ENCODE data around the gene KIF1A. TPM values are rescaled to one million over a fixed set of nuclear protein-coding genes. Genes with fewer than 3 reads are reported as not detected.

The KIF1A gene
- total RNA-seq, 1 experiment from 2014 or later, result 279 TPM

DNA sequence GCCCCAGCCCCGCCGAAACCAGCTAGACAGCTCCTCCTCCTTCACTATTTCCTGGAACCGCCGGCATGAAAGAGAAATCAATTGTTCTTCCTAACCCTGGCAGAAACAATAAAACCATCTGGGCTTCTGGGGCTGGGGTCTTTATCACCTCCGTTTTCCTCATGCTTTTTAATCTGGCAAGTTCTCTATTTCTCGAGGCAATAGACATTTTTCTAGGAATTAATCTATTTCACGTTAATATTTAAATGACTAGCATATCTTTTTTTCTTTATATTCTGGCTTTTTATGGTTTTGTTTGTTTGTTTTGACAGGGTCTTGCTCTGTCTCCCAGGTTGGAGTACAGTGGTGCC lies 1.4 kb upstream of the KIF1A start:
- ATAC-seq (no peak), DNase-seq (ENCODE audit: low spot score) (no peak)
- Mint-ChIP-seq H3K27me3 (ENCODE audit: low read depth) (peaks cover 53% of the 10 kb centered on the region), H3K36me3 (no peaks in the 10 kb centered on the region), H3K27ac (no peak overlapping the region), H3K4me3 (peak overlapping the region; percentile 74), H3K4me1 (peaks cover 23% of the 10 kb centered on the region), H3K9me3 (peaks cover 7% of the 10 kb centered on the region)
- TF ChIP-seq, protein P1, sequence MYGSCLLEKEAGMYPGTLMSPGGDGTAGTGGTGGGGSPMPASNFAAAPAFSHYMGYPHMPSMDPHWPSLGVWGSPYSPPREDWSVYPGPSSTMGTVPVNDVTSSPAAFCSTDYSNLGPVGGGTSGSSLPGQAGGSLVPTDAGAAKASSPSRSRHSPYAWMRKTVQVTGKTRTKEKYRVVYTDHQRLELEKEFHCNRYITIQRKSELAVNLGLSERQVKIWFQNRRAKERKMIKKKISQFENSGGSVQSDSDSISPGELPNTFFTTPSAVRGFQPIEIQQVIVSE (CRISPR knock-in tag; IDR thresholded peaks at IDR 0.05; ENCODE audit: borderline replicate concordance), result no peak
- TF ChIP-seq AFF4 (CRISPR knock-in tag; IDR thresholded peaks at IDR 0.05; ENCODE audit: borderline replicate concordance) (no peak), NFYB (CRISPR knock-in tag; conservative IDR thresholded peaks at IDR 0.05; ENCODE audit: low read depth) (no peak), SP1 (CRISPR knock-in tag; conservative IDR thresholded peaks at IDR 0.05) (peak; percentile 7; the same call in 1 of the 2 replicates), TEAD1 (CRISPR knock-in tag; IDR thresholded peaks at IDR 0.05) (no peak), JAZF1 (CRISPR knock-in tag; IDR thresholded peaks at IDR 0.05) (no peak), PRRX2 (CRISPR knock-in tag; IDR thresholded peaks at IDR 0.05) (no peak)
- CTCF ChIA-PET, result interaction anchor here (0.9 to 2.4 kb wide), 2 partner anchors 11 to 19 kb away, joined by 3 to 13 read pairs; no protein-coding TSS in a partner anchor
- POLR2A ChIA-PET, result interaction anchor here (1.4 kb wide), 1 partner anchor 19 kb away, joined by 5 read pairs; no protein-coding TSS in a partner anchor

GRCh38 chr2:240820607-240821428 lies 799 bp upstream of the KIF1A start:
- DNase-seq (ENCODE audit: low spot score), result peak; percentile 73
- CTCF ChIA-PET, result interaction anchor here (0.9 to 2.4 kb wide), 5 partner anchors 11 to 94 kb away, joined by 3 to 13 read pairs (median 4); no protein-coding TSS in a partner anchor
- Mint-ChIP-seq H3K4me1 (peaks cover 27% of the 10 kb centered on the region), H3K27ac (no peak overlapping the region), H3K36me3 (peaks cover 5% of the 10 kb centered on the region; the same call in 1 of the 2 replicates), H3K9me3 (peaks cover 7% of the 10 kb centered on the region), H3K4me3 (peak overlapping the region; percentile 74), H3K27me3 (ENCODE audit: low read depth) (peaks cover 47% of the 10 kb centered on the region)
- POLR2A ChIA-PET, result interaction anchor here (0.8 to 1.4 kb wide), 6 partner anchors 8 to 494 kb away, joined by 3 to 6 read pairs (median 4); partner anchors contain the start of gene CAPN10
- peak; percentile 44 for ATAC-seq
- no peak for TF ChIP-seq TP53 (CRISPR knock-in tag; IDR thresholded peaks at IDR 0.05)
- TF ChIP-seq KAT7 (CRISPR knock-in tag; IDR thresholded peaks at IDR 0.05; ENCODE audit: borderline replicate concordance), result no peak
- peak; percentile 45; the same call in 1 of the 2 replicates for TF ChIP-seq ZNF423 (CRISPR knock-in tag; IDR thresholded peaks at IDR 0.05)
- TF ChIP-seq TEAD4 (CRISPR knock-in tag; IDR thresholded peaks at IDR 0.05), result no peak
- no peak for TF ChIP-seq NR1H2 (CRISPR knock-in tag; IDR thresholded peaks at IDR 0.05)
- peak; percentile 16; the same call in 1 of the 2 replicates for TF ChIP-seq ETV6 (CRISPR knock-in tag; IDR thresholded peaks at IDR 0.05)
- TF ChIP-seq, protein P2, sequence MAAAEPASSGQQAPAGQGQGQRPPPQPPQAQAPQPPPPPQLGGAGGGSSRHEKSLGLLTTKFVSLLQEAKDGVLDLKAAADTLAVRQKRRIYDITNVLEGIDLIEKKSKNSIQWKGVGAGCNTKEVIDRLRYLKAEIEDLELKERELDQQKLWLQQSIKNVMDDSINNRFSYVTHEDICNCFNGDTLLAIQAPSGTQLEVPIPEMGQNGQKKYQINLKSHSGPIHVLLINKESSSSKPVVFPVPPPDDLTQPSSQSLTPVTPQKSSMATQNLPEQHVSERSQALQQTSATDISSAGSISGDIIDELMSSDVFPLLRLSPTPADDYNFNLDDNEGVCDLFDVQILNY (CRISPR knock-in tag; IDR thresholded peaks at IDR 0.05), result no peak; the same call in 1 of the 2 replicates
- TF ChIP-seq JUN (CRISPR knock-in tag; IDR thresholded peaks at IDR 0.05), result no peak
- TF ChIP-seq ZNF416 (CRISPR knock-in tag; IDR thresholded peaks at IDR 0.05), result 0 out of 2 replicates have a peak, but pooled peaks have one; percentile 52
- TF ChIP-seq, protein P3, sequence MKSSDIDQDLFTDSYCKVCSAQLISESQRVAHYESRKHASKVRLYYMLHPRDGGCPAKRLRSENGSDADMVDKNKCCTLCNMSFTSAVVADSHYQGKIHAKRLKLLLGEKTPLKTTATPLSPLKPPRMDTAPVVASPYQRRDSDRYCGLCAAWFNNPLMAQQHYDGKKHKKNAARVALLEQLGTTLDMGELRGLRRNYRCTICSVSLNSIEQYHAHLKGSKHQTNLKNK (CRISPR knock-in tag; IDR thresholded peaks at IDR 0.05), result no peak
- TF ChIP-seq ATF3 (CRISPR knock-in tag; conservative IDR thresholded peaks at IDR 0.05), result 0 out of 2 replicates have a peak, but pooled peaks have one; percentile 21
- TF ChIP-seq MAX (CRISPR knock-in tag; IDR thresholded peaks at IDR 0.05), result peak; percentile 55; the same call in 1 of the 2 replicates
- no peak for TF ChIP-seq FOXK1 (CRISPR knock-in tag; IDR thresholded peaks at IDR 0.05)
- TF ChIP-seq ZNF425 (CRISPR knock-in tag; conservative IDR thresholded peaks at IDR 0.05), result no peak
- TF ChIP-seq OVOL2 (CRISPR knock-in tag; IDR thresholded peaks at IDR 0.05; ENCODE audit: borderline replicate concordance), result no peak
- no peak for TF ChIP-seq GABPB1 (CRISPR knock-in tag; IDR thresholded peaks at IDR 0.05)
- no peak for TF ChIP-seq MXD4 (CRISPR knock-in tag; IDR thresholded peaks at IDR 0.05; ENCODE audit: borderline replicate concordance)
